CD4-positive, CD25-positive, alpha-beta regulatory T cell (primary cell): Measurements from ENCODE around the gene CLC. TPM values are rescaled to one million over a fixed set of nuclear protein-coding genes. Genes with fewer than 3 reads are reported as not detected.
A peak's percentile ranks its signal among the peaks of the same experiment; 100 is the strongest.
"Not testable (repeated sequence)": the region's sequence is repeated elsewhere in the genome, so short reads cannot be mapped to it uniquely, and the experiment has no call there.

ENCODE experiments used
- ATAC-seq, 2 donors: fragments of 150-1000 bp; cut with Tn5 transposase; one replicate each; pipeline ENCODE4 v1.10.0; 2021; ENCODE audit warnings: low read depth in 2 of 2, moderate number of reproducible peaks in 2 of 2, moderate library complexity in 1 of 2
- DNase-seq, 3 donors: peaks; one replicate each; pipeline versions ENCODE4 v3.0.0 to v3.0.0-alpha.2; 2012 to 2022; ENCODE audit warnings: mixed read lengths in 1 of 3
- H3K27ac ChIP-seq: one replicate; pipeline ENCODE4 v1.7.0; 2013; ENCODE audit warnings: mild to moderate bottlenecking, low read length; ENCODE audit not compliant: insufficient read depth, poor library complexity, severe bottlenecking
- H3K27me3 ChIP-seq: one replicate; pipeline ENCODE4 v1.7.0; 2013; ENCODE audit warnings: low read length; ENCODE audit not compliant: control insufficient read depth, insufficient read depth
- H3K36me3 ChIP-seq: one replicate; pipeline ENCODE4 v1.7.0; 2013; ENCODE audit warnings: mild to moderate bottlenecking, low read length, moderate library complexity; ENCODE audit not compliant: control insufficient read depth, insufficient read depth
- H3K4me1 ChIP-seq: 2 replicates; pipeline ENCODE4 v1.7.0; 2013; ENCODE audit warnings: mild to moderate bottlenecking, low read length; ENCODE audit not compliant: insufficient read depth, control insufficient read depth, poor library complexity, severe bottlenecking
- H3K4me3 ChIP-seq: one replicate; pipeline ENCODE4 v1.7.0; 2013; ENCODE audit warnings: low read depth, mild to moderate bottlenecking, low read length, moderate library complexity
- H3K9me3 ChIP-seq, 2 experiments: 1 replicate in 1 of 2; 2 replicates in 1 of 2; pipeline ENCODE4 v1.7.0; 2013; ENCODE audit warnings: low read length in 2 of 2, mild to moderate bottlenecking in 1 of 2, moderate library complexity in 1 of 2; ENCODE audit not compliant: control insufficient read depth in 2 of 2
- H3K27ac Mint-ChIP-seq, 3 donors: one replicate each; pipeline ENCODE4 v1.8.0; 2020 to 2022; ENCODE audit warnings: mild to moderate bottlenecking in 3 of 3, mixed read lengths in 3 of 3, moderate library complexity in 2 of 3
- H3K27me3 Mint-ChIP-seq: one replicate; pipeline ENCODE4 v1.8.0; 2022; ENCODE audit warnings: mild to moderate bottlenecking, mixed read lengths
- H3K36me3 Mint-ChIP-seq: one replicate; pipeline ENCODE4 v1.8.0; 2020; ENCODE audit warnings: mixed read lengths
- H3K4me1 Mint-ChIP-seq, 4 donors: one replicate each; pipeline ENCODE4 v1.8.0; 2020 to 2022; ENCODE audit warnings: mixed read lengths in 4 of 4, mild to moderate bottlenecking in 1 of 4
- H3K4me3 Mint-ChIP-seq, 4 donors: one replicate each; pipeline ENCODE4 v1.8.0; 2020 to 2022; ENCODE audit warnings: mild to moderate bottlenecking in 4 of 4, mixed read lengths in 4 of 4, moderate library complexity in 3 of 4
- H3K9me3 Mint-ChIP-seq, 7 donors: one replicate each; pipeline ENCODE4 v1.8.0; 2020 to 2022; ENCODE audit warnings: mixed read lengths in 7 of 7, mild to moderate bottlenecking in 3 of 7, moderate library complexity in 2 of 7
- polyA plus RNA-seq, 4 donors: library from polyadenylated mRNA; unstranded; fragments of 300-500 nt; fragmentation: Illumina TruSeq; gene quantifications; one replicate each; pipeline ENCODE4 v1.2.3, GENCODE V29; 2021
- total RNA-seq: library from RNA; stranded (reverse); gene quantifications from one replicate; pipeline ENCODE4 v1.2.3, GENCODE V29; 2022

CLC gene
- total and polyA plus RNA-seq, 5 donors from 2014 or later, result 2.9 TPM; not detected in 4

GRCh38 chr19:39692166-39692565 lies 45.7 kb downstream of the CLC start:
- no peaks in the 10 kb centered on the region for H3K36me3 ChIP-seq
- peaks cover 25% of the 10 kb centered on the region for H3K27me3 Mint-ChIP-seq
- no peak overlapping the region for H3K27ac Mint-ChIP-seq
- ATAC-seq, result no peak
- no peak overlapping the region for H3K4me3 Mint-ChIP-seq
- no peak overlapping the region for H3K27ac ChIP-seq
- H3K9me3 Mint-ChIP-seq, result peaks cover 0 to 11% (median 1%) of the 10 kb centered on the region in 7 donors
- H3K36me3 Mint-ChIP-seq, result peaks cover 6% of the 10 kb centered on the region
- peaks cover 0 to 2% of the 10 kb centered on the region in 2 experiments for H3K9me3 ChIP-seq
- no peaks in the 10 kb centered on the region for H3K4me1 Mint-ChIP-seq
- H3K4me3 ChIP-seq, result no peak overlapping the region
- peaks cover 8% of the 10 kb centered on the region for H3K27me3 ChIP-seq
- no peaks in the 10 kb centered on the region for H3K4me1 ChIP-seq
- no peak for DNase-seq

GRCh38 chr19:39688637-39689036 lies 49.2 kb downstream of the CLC start:
- not testable (repeated sequence) for DNase-seq, H3K4me3 Mint-ChIP-seq, H3K4me1 Mint-ChIP-seq, H3K36me3 ChIP-seq, H3K9me3 ChIP-seq, H3K36me3 Mint-ChIP-seq, ATAC-seq, H3K27me3 ChIP-seq, H3K4me1 ChIP-seq, H3K4me3 ChIP-seq, H3K27ac ChIP-seq, H3K27ac Mint-ChIP-seq
- Mint-ChIP-seq H3K27me3 (peaks cover 16% of the 10 kb centered on the region), H3K9me3 (peaks cover 0 to 11% (median 2%) of the 10 kb centered on the region in 7 donors)

GRCh38 chr19:39686739-39687138 lies 51.1 kb downstream of the CLC start:
- Mint-ChIP-seq H3K4me3 (no peak overlapping the region), H3K36me3 (no peaks in the 10 kb centered on the region), H3K9me3 (peaks cover 0 to 11% (median 0%) of the 10 kb centered on the region in 7 donors), H3K4me1 (peaks cover 0 to 7% (median 0%) of the 10 kb centered on the region in 4 donors), H3K27me3 (peaks cover 10% of the 10 kb centered on the region), H3K27ac (no peak overlapping the region)
- H3K36me3 ChIP-seq, result no peaks in the 10 kb centered on the region
- H3K4me3 ChIP-seq, result no peak overlapping the region
- peaks cover 0 to 2% of the 10 kb centered on the region in 2 experiments for H3K9me3 ChIP-seq
- H3K4me1 ChIP-seq, result no peaks in the 10 kb centered on the region
- ATAC-seq, result peak in 1 of 2 donors; percentile 39
- no peak overlapping the region for H3K27ac ChIP-seq
- H3K27me3 ChIP-seq, result peaks cover 2% of the 10 kb centered on the region
- DNase-seq, result peak in 1 of 3 donors; percentile 42

- no peak overlapping the region for H3K27ac Mint-ChIP-seq
- peaks cover 13% of the 10 kb centered on the region for H3K4me1 ChIP-seq
- no peak overlapping the region for H3K4me3 ChIP-seq
- ATAC-seq (no peak), DNase-seq (no peak)
- H3K4me3 Mint-ChIP-seq, result no peak overlapping the region
- peaks cover 4 to 21% (median 8%) of the 10 kb centered on the region in 4 donors for H3K4me1 Mint-ChIP-seq
- peaks cover 0 to 1% of the 10 kb centered on the region in 2 experiments for H3K9me3 ChIP-seq
- no peaks in the 10 kb centered on the region for H3K36me3 Mint-ChIP-seq
- peaks cover 2% of the 10 kb centered on the region for H3K27me3 ChIP-seq
- no peak overlapping the region for H3K27ac ChIP-seq
- H3K27me3 Mint-ChIP-seq, result no peaks in the 10 kb centered on the region
- peaks cover 0 to 5% (median 0%) of the 10 kb centered on the region in 7 donors for H3K9me3 Mint-ChIP-seq
- H3K36me3 ChIP-seq, result no peaks in the 10 kb centered on the region
Observed at GRCh38 chr19:39684267-39684666, 53.6 kb downstream of the CLC start.

- peaks cover 2% of the 10 kb centered on the region for H3K27me3 ChIP-seq
- H3K27ac ChIP-seq, result no peak overlapping the region
- Mint-ChIP-seq H3K27me3 (no peaks in the 10 kb centered on the region), H3K36me3 (no peaks in the 10 kb centered on the region), H3K27ac (peak overlapping the region in 1 of 3 donors; percentile 70), H3K4me1 (peaks cover 12 to 32% (median 25%) of the 10 kb centered on the region in 4 donors), H3K9me3 (peaks cover 0 to 2% (median 0%) of the 10 kb centered on the region in 7 donors), H3K4me3 (no peak overlapping the region)
- ATAC-seq, result no peak
- H3K9me3 ChIP-seq, result no peaks in the 10 kb centered on the region
- H3K4me1 ChIP-seq, result peaks cover 27% of the 10 kb centered on the region
- H3K36me3 ChIP-seq, result no peaks in the 10 kb centered on the region
- H3K4me3 ChIP-seq, result no peak overlapping the region
- no peak for DNase-seq
Observed at GRCh38 chr19:39681416-39681815, 56.4 kb downstream of the CLC start.

Other genes with a start within 250 kb of the CLC start
- 0.17 TPM for gene DLL3, start 239.1 kb downstream of the CLC start, total RNA-seq
- under 1 TPM in 1 of 4 donors, not detected in 3; 0.13 TPM for gene DLL3, start 239.1 kb downstream of the CLC start, polyA plus RNA-seq
- gene SELENOV, start 222.9 kb downstream of the CLC start, total RNA-seq, result not detected
- gene SELENOV, start 222.9 kb downstream of the CLC start, polyA plus RNA-seq, result not detected
- 4.8 TPM for gene EID2B, start 205.2 kb downstream of the CLC start, total RNA-seq
- gene EID2B, start 205.2 kb downstream of the CLC start, polyA plus RNA-seq, result 10 to 100 TPM in 3 of 4 donors, 1 to 10 TPM in 1; 7.3 to 11.3 (median 10.3) TPM
- 13.1 TPM for gene EID2, start 197.9 kb downstream of the CLC start, total RNA-seq
- 10 to 100 TPM; 20.2 to 32.7 (median 23.8) TPM for gene EID2, start 197.9 kb downstream of the CLC start, polyA plus RNA-seq
- gene LGALS13, start 135.5 kb downstream of the CLC start, total RNA-seq, result not detected
- not detected for gene LGALS13, start 135.5 kb downstream of the CLC start, polyA plus RNA-seq
- not detected for gene LGALS16, start 82.1 kb downstream of the CLC start, total RNA-seq
- not detected for gene LGALS16, start 82.1 kb downstream of the CLC start, polyA plus RNA-seq
- gene LGALS14, start 33.5 kb downstream of the CLC start, total RNA-seq, result not detected
- under 1 TPM in 1 of 4 donors, not detected in 3; 0.73 TPM for gene LGALS14, start 33.5 kb downstream of the CLC start, polyA plus RNA-seq
- not detected for gene LEUTX, start 40.8 kb upstream of the CLC start, total RNA-seq
- gene LEUTX, start 40.8 kb upstream of the CLC start, polyA plus RNA-seq, result not detected
- gene DYRK1B, start 96.1 kb upstream of the CLC start, total RNA-seq, result 32.6 TPM
- 10 to 100 TPM in 3 of 4 donors, 1 to 10 TPM in 1; 7.2 to 12.8 (median 10.5) TPM for gene DYRK1B, start 96.1 kb upstream of the CLC start, polyA plus RNA-seq
- gene FBL, start 108.3 kb upstream of the CLC start, total RNA-seq, result 194 TPM
- 100 to 1,000 TPM; 142 to 186 (median 166) TPM for gene FBL, start 108.3 kb upstream of the CLC start, polyA plus RNA-seq
- 8.4 TPM for gene FCGBP, start 196.6 kb upstream of the CLC start, total RNA-seq
- gene FCGBP, start 196.6 kb upstream of the CLC start, polyA plus RNA-seq, result under 1 TPM; 0.06 to 0.27 (median 0.21) TPM
- 105 TPM for gene PSMC4, start 233.1 kb upstream of the CLC start, total RNA-seq
- gene PSMC4, start 233.1 kb upstream of the CLC start, polyA plus RNA-seq, result 100 to 1,000 TPM in 2 of 4 donors, 10 to 100 TPM in 2; 89.9 to 122 (median 101) TPM